LNCaP clone FGC (cell line): ENCODE results near the gene CLN5.

Source experiments
- DNase-seq: peaks from one replicate; pipeline ENCODE4 v3.0.0-alpha.2; 2011; ENCODE audit warnings: low read depth
- H3K4me3 ChIP-seq: 2 replicates; pipeline ENCODE4 v1.5.1; 2011; ENCODE audit warnings: mild to moderate bottlenecking, low read depth, low read length, control low read depth
- TF ChIP-seq, protein P1 (sequence below): IDR thresholded peaks from 2 replicates; pipeline ENCODE4 v1.5.1; 2012; ENCODE audit warnings: mild to moderate bottlenecking; ENCODE audit not compliant: control insufficient read depth, insufficient read depth; ENCODE audit errors: extremely low read depth

The CLN5 gene

GRCh38 chr13:77029436-77029835 is 37.6 kb downstream of the CLN5 start:
- TF ChIP-seq, protein P1, sequence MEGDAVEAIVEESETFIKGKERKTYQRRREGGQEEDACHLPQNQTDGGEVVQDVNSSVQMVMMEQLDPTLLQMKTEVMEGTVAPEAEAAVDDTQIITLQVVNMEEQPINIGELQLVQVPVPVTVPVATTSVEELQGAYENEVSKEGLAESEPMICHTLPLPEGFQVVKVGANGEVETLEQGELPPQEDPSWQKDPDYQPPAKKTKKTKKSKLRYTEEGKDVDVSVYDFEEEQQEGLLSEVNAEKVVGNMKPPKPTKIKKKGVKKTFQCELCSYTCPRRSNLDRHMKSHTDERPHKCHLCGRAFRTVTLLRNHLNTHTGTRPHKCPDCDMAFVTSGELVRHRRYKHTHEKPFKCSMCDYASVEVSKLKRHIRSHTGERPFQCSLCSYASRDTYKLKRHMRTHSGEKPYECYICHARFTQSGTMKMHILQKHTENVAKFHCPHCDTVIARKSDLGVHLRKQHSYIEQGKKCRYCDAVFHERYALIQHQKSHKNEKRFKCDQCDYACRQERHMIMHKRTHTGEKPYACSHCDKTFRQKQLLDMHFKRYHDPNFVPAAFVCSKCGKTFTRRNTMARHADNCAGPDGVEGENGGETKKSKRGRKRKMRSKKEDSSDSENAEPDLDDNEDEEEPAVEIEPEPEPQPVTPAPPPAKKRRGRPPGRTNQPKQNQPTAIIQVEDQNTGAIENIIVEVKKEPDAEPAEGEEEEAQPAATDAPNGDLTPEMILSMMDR: no peak

DNA sequence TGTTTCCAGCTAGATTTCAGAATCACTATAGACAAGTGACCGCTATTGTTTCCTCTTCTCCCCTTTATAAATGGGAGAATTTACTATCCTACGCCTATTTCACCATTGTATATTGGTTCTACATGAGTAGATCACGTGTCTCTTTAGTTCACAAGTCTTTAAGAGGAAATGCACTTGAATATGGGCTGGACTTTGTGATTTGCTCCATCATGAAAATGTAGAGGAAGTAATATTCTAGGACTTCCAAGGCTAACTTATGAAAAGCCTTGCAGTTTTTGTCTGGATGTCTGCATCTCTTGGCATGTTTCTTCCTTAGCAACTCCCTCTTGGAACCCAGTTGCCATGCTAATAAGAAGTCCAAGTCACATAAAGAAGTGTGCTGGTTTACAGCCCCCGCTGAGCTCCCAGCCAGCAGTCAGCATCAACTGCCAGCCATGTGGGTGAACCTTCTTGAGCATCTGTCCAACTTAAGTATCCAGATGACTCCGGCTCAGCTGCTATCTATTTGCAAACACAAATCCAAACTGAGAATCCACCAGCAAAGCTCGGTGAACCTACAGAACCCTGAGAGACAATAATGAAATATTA is 39.9 kb downstream of the CLN5 start:
- TF ChIP-seq, protein P1: no peak
- DNase-seq: no peak
- no peak overlapping the region for H3K4me3 ChIP-seq

More at GRCh38 chr13:77029436-77029835, 37.6 kb downstream of the CLN5 start:
- DNase-seq: no peak
- no peak overlapping the region for H3K4me3 ChIP-seq

DNA sequence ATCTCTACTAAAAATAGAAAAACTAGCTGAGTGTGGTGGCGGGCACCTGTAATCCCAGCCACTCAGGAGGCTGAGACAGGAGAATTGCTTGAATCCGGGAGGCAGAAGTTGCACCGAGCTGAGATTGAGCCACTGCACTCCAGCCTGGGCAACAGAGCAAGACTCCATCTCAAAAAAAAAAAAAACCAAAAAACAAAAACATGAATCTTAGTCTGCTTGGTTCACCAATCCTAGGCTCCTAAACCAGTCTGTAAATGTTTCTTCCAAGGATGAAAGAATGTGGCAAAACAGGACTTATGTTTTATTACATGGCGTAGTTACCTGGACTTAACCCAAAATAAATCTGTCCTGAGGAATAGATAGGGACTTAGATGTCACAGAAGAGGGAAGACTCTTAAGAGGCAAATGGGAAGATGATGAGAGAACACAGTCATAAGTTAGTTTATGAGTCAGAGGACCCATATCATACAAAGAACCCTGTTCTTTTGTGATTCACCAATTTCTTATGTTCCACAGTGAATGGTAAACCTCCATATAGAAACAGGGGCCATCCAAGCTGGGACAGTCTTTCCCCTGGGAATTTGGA is 41.9 kb downstream of the CLN5 start:
- TF ChIP-seq, protein P1: no peak
- peak; percentile 83 for DNase-seq
- no peak overlapping the region for H3K4me3 ChIP-seq

GRCh38 chr13:77034881-77035280 is 43.0 kb downstream of the CLN5 start:
- DNase-seq: no peak
- TF ChIP-seq, protein P1: no peak
- no peak overlapping the region for H3K4me3 ChIP-seq

GRCh38 chr13:77036279-77036678 is 44.4 kb downstream of the CLN5 start:
- no peak for DNase-seq
- TF ChIP-seq, protein P1: no peak
- H3K4me3 ChIP-seq: no peak overlapping the region

- H3K4me3 ChIP-seq: no peak overlapping the region
- DNase-seq: no peak
- TF ChIP-seq, protein P1: no peak
Observed at GRCh38 chr13:77038907-77039480, 47.1 kb downstream of the CLN5 start.
